ENCODE data around the gene TJAP1.
"Not testable (repeated sequence)": the region's sequence is repeated elsewhere in the genome, so short reads cannot be mapped to it uniquely, and the experiment has no call there.

GRCh38 chr6:43458154-43458553, 19.2 kb upstream of the TJAP1 start:
- not testable (repeated sequence) for TF ChIP-seq SNAI2 (CRISPR knock-in tag; IDR thresholded peaks at IDR 0.05); ARNTL (CRISPR knock-in tag; IDR thresholded peaks at IDR 0.05; ENCODE audit: borderline replicate concordance, low read depth); TCF4 (CRISPR knock-in tag; IDR thresholded peaks at IDR 0.05; ENCODE audit: borderline replicate concordance); RARB (CRISPR knock-in tag; IDR thresholded peaks at IDR 0.05); POU6F1 (CRISPR knock-in tag; IDR thresholded peaks at IDR 0.05; ENCODE audit: borderline replicate concordance, low read depth); ZNF70 (CRISPR knock-in tag; IDR thresholded peaks at IDR 0.05); ZFP30 (CRISPR knock-in tag; IDR thresholded peaks at IDR 0.05); PATZ1 (CRISPR knock-in tag; IDR thresholded peaks at IDR 0.05; ENCODE audit: borderline replicate concordance); PPARA (CRISPR knock-in tag; IDR thresholded peaks at IDR 0.05; ENCODE audit: borderline replicate concordance); GLIS3 (CRISPR knock-in tag; IDR thresholded peaks at IDR 0.05); BACH2 (CRISPR knock-in tag; IDR thresholded peaks at IDR 0.05; ENCODE audit: borderline replicate concordance); OSR1 (CRISPR knock-in tag; IDR thresholded peaks at IDR 0.05)
